DOHH2 (cell line): ENCODE data around the gene ARL9.

Experiments
- H3F3A ChIP-seq: fragments of 200-600 bp; sonication (generic), shearing (Covaris generic); 2 replicates; pipeline ENCODE4 v1.6.0; 2016; ENCODE audit warnings: antibody characterized with exemption, mild to moderate bottlenecking; ENCODE audit not compliant: control insufficient read depth, insufficient read depth
- H3K27ac ChIP-seq: fragments of 200-600 bp; sonication (generic); 2 replicates; pipeline ENCODE4 v1.5.1; 2014; ENCODE audit warnings: low read depth, mild to moderate bottlenecking, low read length, moderate library complexity
- H3K27me3 ChIP-seq: fragments of 200-600 bp; sonication (generic); 2 replicates; pipeline ENCODE4 v1.6.1; 2014; ENCODE audit warnings: mild to moderate bottlenecking, low read length, mixed read lengths; ENCODE audit not compliant: control insufficient read depth
- H3K36me3 ChIP-seq: fragments of 200-600 bp; sonication (generic); 2 replicates; pipeline ENCODE4 v1.6.1; 2014; ENCODE audit warnings: mild to moderate bottlenecking, low read length, moderate library complexity, mixed read lengths; ENCODE audit not compliant: control insufficient read depth
- H3K4me1 ChIP-seq: fragments of 200-600 bp; sonication (generic); 2 replicates; pipeline ENCODE4 v1.6.1; 2014; ENCODE audit warnings: mild to moderate bottlenecking, low read length, mixed read lengths; ENCODE audit not compliant: control insufficient read depth
- H3K4me2 ChIP-seq: fragments of 200-600 bp; sonication (generic); 2 replicates; pipeline ENCODE4 v1.6.0; 2014; ENCODE audit warnings: mild to moderate bottlenecking, low read length, moderate library complexity
- H3K4me3 ChIP-seq: fragments of 200-600 bp; sonication (generic); 2 replicates; pipeline ENCODE4 v1.5.1; 2014; ENCODE audit warnings: mild to moderate bottlenecking, low read length, mixed read lengths
- H3K79me2 ChIP-seq: fragments of 200-600 bp; sonication (generic); 2 replicates; pipeline ENCODE4 v1.6.1; 2014; ENCODE audit warnings: mild to moderate bottlenecking, low read length, mixed read lengths; ENCODE audit not compliant: control insufficient read depth
- H3K9me2 ChIP-seq: fragments of 200-600 bp; sonication (generic); replicated peaks from 2 replicates; pipeline ENCODE4 v1.6.1; 2014; ENCODE audit warnings: mild to moderate bottlenecking, low read length, mixed read lengths; ENCODE audit not compliant: control insufficient read depth
- H3K9me3 ChIP-seq: fragments of 200-600 bp; sonication (generic); 2 replicates; pipeline ENCODE4 v1.6.1; 2014; ENCODE audit warnings: antibody characterized with exemption, low read length, mixed read lengths; ENCODE audit not compliant: control insufficient read depth, insufficient read depth
- H4K20me1 ChIP-seq: fragments of 200-600 bp; sonication (generic); 2 replicates; pipeline ENCODE4 v1.6.0; 2014; ENCODE audit warnings: low read depth, mild to moderate bottlenecking, antibody characterized with exemption, low read length, moderate library complexity; ENCODE audit not compliant: control insufficient read depth, insufficient read depth
- CTCF ChIP-seq: fragments of 200-600 bp; sonication (generic); IDR thresholded peaks from one replicate; pipeline ENCODE4 v1.5.1; 2014; ENCODE audit warnings: antibody characterized with exemption, mild to moderate bottlenecking, low read depth, low read length; ENCODE audit not compliant: poor library complexity, severe bottlenecking
- EZH2phosphoT487 ChIP-seq: fragments of 200-600 bp; sonication (generic); IDR thresholded peaks from 2 replicates; pipeline ENCODE4 v1.6.1; 2017; ENCODE audit warnings: borderline replicate concordance, mild to moderate bottlenecking, antibody characterized with exemption, low read length, moderate library complexity, mixed read lengths

The ARL9 gene

DNA sequence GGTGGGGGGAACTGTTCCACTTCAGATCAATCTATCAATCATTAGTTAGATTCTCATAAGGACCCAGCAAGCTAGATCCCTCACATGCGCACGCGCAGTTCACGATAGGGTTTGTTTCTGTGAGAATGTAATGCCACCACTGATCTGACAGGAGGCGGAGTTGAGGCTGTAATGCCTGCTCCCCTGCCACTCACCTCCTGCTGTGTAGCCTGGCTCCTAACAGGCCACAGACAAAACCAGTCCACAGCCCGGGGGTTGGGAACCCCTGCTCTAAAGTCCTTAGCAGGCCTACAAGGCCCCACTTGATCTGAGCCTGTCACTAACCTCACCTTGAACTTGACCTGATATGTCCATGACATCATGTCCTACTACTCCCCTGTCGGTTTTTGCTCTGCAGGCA lies 30.3 kb downstream of the ARL9 start:
- H3K9me2 ChIP-seq: no peaks in the 10 kb centered on the region
- H4K20me1 ChIP-seq: no peaks in the 10 kb centered on the region
- H3K27ac ChIP-seq: no peak overlapping the region
- peaks cover 2% of the 10 kb centered on the region; the same call in 1 of the 2 replicates for H3K4me1 ChIP-seq
- no peak for TF ChIP-seq EZH2phosphoT487
- TF ChIP-seq CTCF: no peak
- H3K79me2 ChIP-seq: no peaks in the 10 kb centered on the region
- no peaks in the 10 kb centered on the region for H3F3A ChIP-seq
- H3K4me3 ChIP-seq: no peak overlapping the region
- no peaks in the 10 kb centered on the region for H3K36me3 ChIP-seq
- H3K4me2 ChIP-seq: no peak overlapping the region
- peaks cover 35% of the 10 kb centered on the region for H3K27me3 ChIP-seq
- H3K9me3 ChIP-seq: no peaks in the 10 kb centered on the region

- Histone ChIP-seq H4K20me1 (no peaks in the 10 kb centered on the region), H3K4me2 (no peak overlapping the region), H3K27me3 (peaks cover 23% of the 10 kb centered on the region), H3K9me2 (no peaks in the 10 kb centered on the region), H3K9me3 (no peaks in the 10 kb centered on the region), H3K79me2 (no peaks in the 10 kb centered on the region), H3F3A (no peaks in the 10 kb centered on the region), H3K36me3 (no peaks in the 10 kb centered on the region), H3K27ac (no peak overlapping the region), H3K4me1 (no peaks in the 10 kb centered on the region), H3K4me3 (no peak overlapping the region)
- TF ChIP-seq EZH2phosphoT487: no peak
- TF ChIP-seq CTCF: no peak
These were observed 31.6 kb downstream of the ARL9 start for GRCh38 chr4:56537147-56537546.

GRCh38 chr4:56540826-56541225 lies 35.2 kb downstream of the ARL9 start:
- H3K9me2 ChIP-seq: no peaks in the 10 kb centered on the region
- H3K9me3 ChIP-seq: no peaks in the 10 kb centered on the region
- H3K27me3 ChIP-seq: peaks cover 8% of the 10 kb centered on the region
- no peak overlapping the region for H3K4me3 ChIP-seq
- H3K4me2 ChIP-seq: no peak overlapping the region
- H3K79me2 ChIP-seq: no peaks in the 10 kb centered on the region
- peaks cover 8% of the 10 kb centered on the region for H3K4me1 ChIP-seq
- no peak for TF ChIP-seq CTCF
- TF ChIP-seq EZH2phosphoT487: no peak
- no peaks in the 10 kb centered on the region for H3F3A ChIP-seq
- H3K27ac ChIP-seq: no peak overlapping the region
- H4K20me1 ChIP-seq: no peaks in the 10 kb centered on the region
- H3K36me3 ChIP-seq: no peaks in the 10 kb centered on the region
